PC-3 (cell line): ENCODE results near the gene ARHGEF4.

Experiments
- EZH2 ChIP-seq: fragments of 300-600 bp; sonication (generic); IDR thresholded peaks from one replicate; pipeline ENCODE4 v1.6.1; 2017; ENCODE audit warnings: antibody characterized with exemption, mild to moderate bottlenecking, low read length; ENCODE audit not compliant: unreplicated experiment
- EZH2phosphoT487 ChIP-seq: fragments of 300-600 bp; sonication (generic); IDR thresholded peaks from 2 replicates; pipeline ENCODE4 v1.6.1; 2018; ENCODE audit warnings: mild to moderate bottlenecking, antibody characterized with exemption, low read length, borderline replicate concordance
- TF ChIP-seq, protein P1 (sequence below): fragments of 300-600 bp; sonication (generic); conservative IDR thresholded peaks from 2 replicates; pipeline ENCODE4 v1.5.1; 2017; ENCODE audit warnings: antibody characterized with exemption, low read depth, mild to moderate bottlenecking, low read length

- TF ChIP-seq EZH2 (no peak), EZH2phosphoT487 (no peak)
- TF ChIP-seq, protein P1, sequence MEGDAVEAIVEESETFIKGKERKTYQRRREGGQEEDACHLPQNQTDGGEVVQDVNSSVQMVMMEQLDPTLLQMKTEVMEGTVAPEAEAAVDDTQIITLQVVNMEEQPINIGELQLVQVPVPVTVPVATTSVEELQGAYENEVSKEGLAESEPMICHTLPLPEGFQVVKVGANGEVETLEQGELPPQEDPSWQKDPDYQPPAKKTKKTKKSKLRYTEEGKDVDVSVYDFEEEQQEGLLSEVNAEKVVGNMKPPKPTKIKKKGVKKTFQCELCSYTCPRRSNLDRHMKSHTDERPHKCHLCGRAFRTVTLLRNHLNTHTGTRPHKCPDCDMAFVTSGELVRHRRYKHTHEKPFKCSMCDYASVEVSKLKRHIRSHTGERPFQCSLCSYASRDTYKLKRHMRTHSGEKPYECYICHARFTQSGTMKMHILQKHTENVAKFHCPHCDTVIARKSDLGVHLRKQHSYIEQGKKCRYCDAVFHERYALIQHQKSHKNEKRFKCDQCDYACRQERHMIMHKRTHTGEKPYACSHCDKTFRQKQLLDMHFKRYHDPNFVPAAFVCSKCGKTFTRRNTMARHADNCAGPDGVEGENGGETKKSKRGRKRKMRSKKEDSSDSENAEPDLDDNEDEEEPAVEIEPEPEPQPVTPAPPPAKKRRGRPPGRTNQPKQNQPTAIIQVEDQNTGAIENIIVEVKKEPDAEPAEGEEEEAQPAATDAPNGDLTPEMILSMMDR: no peak
Observed at GRCh38 chr2:130849896-130850787, 13.4 kb downstream of the ARHGEF4 start.
